Activated CD4-positive, alpha-beta T cell treated with anti-CD3 and anti-CD28 coated beads, Interleukin-2, amount 10 ng/mL, durations not matched to agents 24 days and 14 days (primary cell): ENCODE data around the gene VAV1. TPM values are rescaled to one million over a fixed set of nuclear protein-coding genes. Genes with fewer than 3 reads are reported as not detected.
"Not testable (repeated sequence)": the region's sequence is repeated elsewhere in the genome, so short reads cannot be mapped to it uniquely, and the experiment has no call there.

ENCODE experiments used
- DNase-seq: peaks from one replicate; pipeline ENCODE4 v3.0.0; 2022
- H3K27ac Mint-ChIP-seq: one replicate; pipeline ENCODE4 v1.8.0; 2022; ENCODE audit warnings: mild to moderate bottlenecking, mixed read lengths
- H3K27me3 Mint-ChIP-seq: one replicate; pipeline ENCODE4 v1.8.0; 2022; ENCODE audit warnings: mixed read lengths
- H3K36me3 Mint-ChIP-seq: one replicate; pipeline ENCODE4 v1.8.0; 2022; ENCODE audit warnings: low read depth, mild to moderate bottlenecking, mixed read lengths
- H3K4me1 Mint-ChIP-seq: one replicate; pipeline ENCODE4 v1.8.0; 2021; ENCODE audit warnings: mixed read lengths
- H3K4me3 Mint-ChIP-seq: one replicate; pipeline ENCODE4 v1.8.0; 2022; ENCODE audit warnings: mild to moderate bottlenecking, moderate library complexity, mixed read lengths
- H3K9me3 Mint-ChIP-seq: one replicate; pipeline ENCODE4 v1.8.0; 2021; ENCODE audit warnings: mixed read lengths
- intact Hi-C: fragments of 100-400 bp; cut with micrococcal nuclease; formaldehyde crosslinking; loops from one replicate; pipeline ENCODE4 v1.15.1; 2023
- total RNA-seq: library from RNA; stranded (reverse); gene quantifications from 2 replicates; pipeline ENCODE4 v1.2.3, GENCODE V29; 2022

VAV1 gene
- total RNA-seq, 1 donor from 2014 or later: 78.9 TPM

GRCh38 chr19:6762253-6762797 lies 10.2 kb upstream of the VAV1 start:
- intact Hi-C loops, H3K27me3 Mint-ChIP-seq, DNase-seq, H3K27ac Mint-ChIP-seq, H3K4me3 Mint-ChIP-seq, H3K9me3 Mint-ChIP-seq: not testable (repeated sequence)
- H3K4me1 Mint-ChIP-seq: peaks cover 21% of the 10 kb centered on the region
- peaks cover 29% of the 10 kb centered on the region for H3K36me3 Mint-ChIP-seq

GRCh38 chr19:6765738-6766356 lies 6.7 kb upstream of the VAV1 start:
- intact Hi-C loops: loop anchor here (2.0 kb wide), 1 partner anchor 13 kb away; no protein-coding TSS in a partner anchor
- Mint-ChIP-seq H3K9me3 (no peaks in the 10 kb centered on the region), H3K36me3 (peaks cover 13% of the 10 kb centered on the region), H3K27ac (peak overlapping the region; percentile 92), H3K4me1 (peaks cover 35% of the 10 kb centered on the region), H3K4me3 (peak overlapping the region; percentile 88), H3K27me3 (no peaks in the 10 kb centered on the region)
- peak; percentile 66 for DNase-seq

GRCh38 chr19:6766357-6767080 lies 6.0 kb upstream of the VAV1 start:
- peaks cover 7% of the 10 kb centered on the region for H3K36me3 Mint-ChIP-seq
- peaks cover 36% of the 10 kb centered on the region for H3K4me1 Mint-ChIP-seq
- peak overlapping the region; percentile 92 for H3K27ac Mint-ChIP-seq
- H3K9me3 Mint-ChIP-seq: no peaks in the 10 kb centered on the region
- peak; percentile 70 for DNase-seq
- intact Hi-C loops: loop anchor here (1.0 to 2.0 kb wide), 3 partner anchors 14 to 36 kb away; no protein-coding TSS in a partner anchor
- H3K27me3 Mint-ChIP-seq: no peaks in the 10 kb centered on the region
- H3K4me3 Mint-ChIP-seq: peak overlapping the region; percentile 88

GRCh38 chr19:6767081-6767356 lies 5.5 kb upstream of the VAV1 start:
- Mint-ChIP-seq H3K4me1 (peaks cover 41% of the 10 kb centered on the region), H3K36me3 (peaks cover 5% of the 10 kb centered on the region), H3K4me3 (peak overlapping the region; percentile 88), H3K9me3 (no peaks in the 10 kb centered on the region), H3K27me3 (no peaks in the 10 kb centered on the region), H3K27ac (peak overlapping the region; percentile 92)
- no peak for DNase-seq
- intact Hi-C loops: loop anchor here (1.0 to 2.0 kb wide), 3 partner anchors 14 to 35 kb away; no protein-coding TSS in a partner anchor

GRCh38 chr19:6767357-6768235 lies 4.9 kb upstream of the VAV1 start, which contains the start of gene SH2D3A:
Gene SH2D3A (minus strand): TSS chr19:6767435. CDS start chr19:6763748, 3,687 bp downstream.
- DNase-seq: peak; percentile 98
- no peaks in the 10 kb centered on the region for H3K27me3 Mint-ChIP-seq
- peak within 1 kb of the TSS; percentile 88 for H3K4me3 Mint-ChIP-seq
- peaks cover 46% of the 10 kb centered on the region for H3K4me1 Mint-ChIP-seq
- H3K9me3 Mint-ChIP-seq: no peaks in the 10 kb centered on the region
- H3K36me3 Mint-ChIP-seq: peaks cover 3% of the 10 kb centered on the region
- intact Hi-C loops: loop anchor here (1.0 to 2.0 kb wide), 3 partner anchors 15 to 35 kb away; no protein-coding TSS in a partner anchor
- H3K27ac Mint-ChIP-seq: peak within 1 kb of the TSS; percentile 92

GRCh38 chr19:6768236-6768785 lies 4.2 kb upstream of the VAV1 start:
- H3K27ac Mint-ChIP-seq: peak overlapping the region; percentile 92
- H3K4me1 Mint-ChIP-seq: peaks cover 46% of the 10 kb centered on the region
- peak overlapping the region; percentile 88 for H3K4me3 Mint-ChIP-seq
- no peaks in the 10 kb centered on the region for H3K27me3 Mint-ChIP-seq
- peak; percentile 76 for DNase-seq
- H3K36me3 Mint-ChIP-seq: peaks cover 2% of the 10 kb centered on the region
- intact Hi-C loops: no loop called here
- no peaks in the 10 kb centered on the region for H3K9me3 Mint-ChIP-seq

GRCh38 chr19:6769006-6769619 lies 3.4 kb upstream of the VAV1 start:
- peak; percentile 66 for DNase-seq
- peak overlapping the region; percentile 66 for H3K27ac Mint-ChIP-seq
- peaks cover 52% of the 10 kb centered on the region for H3K4me1 Mint-ChIP-seq
- H3K9me3 Mint-ChIP-seq: peaks cover 3% of the 10 kb centered on the region
- no peaks in the 10 kb centered on the region for H3K27me3 Mint-ChIP-seq
- no peak overlapping the region for H3K4me3 Mint-ChIP-seq
- H3K36me3 Mint-ChIP-seq: peaks cover 8% of the 10 kb centered on the region
- intact Hi-C loops: no loop called here

- H3K27me3 Mint-ChIP-seq, DNase-seq: not testable (repeated sequence)
- peaks cover 16% of the 10 kb centered on the region for H3K9me3 Mint-ChIP-seq
- H3K4me3 Mint-ChIP-seq: peak overlapping the region; percentile 99
- peak overlapping the region; percentile 95 for H3K27ac Mint-ChIP-seq
- peaks cover 25% of the 10 kb centered on the region for H3K36me3 Mint-ChIP-seq
- intact Hi-C loops: loop anchor here (1.0 to 2.0 kb wide), 4 partner anchors 33 to 254 kb away; no protein-coding TSS in a partner anchor
- H3K4me1 Mint-ChIP-seq: peaks cover 52% of the 10 kb centered on the region
Measured at GRCh38 chr19:6771648-6772027, 870 bp upstream of the VAV1 start.

GRCh38 chr19:6772866-6773322 lies 386 bp downstream of the VAV1 start:
- Mint-ChIP-seq H3K27ac (peak overlapping the region; percentile 95), H3K9me3 (peaks cover 22% of the 10 kb centered on the region), H3K27me3 (no peaks in the 10 kb centered on the region), H3K4me1 (peaks cover 52% of the 10 kb centered on the region), H3K4me3 (peak overlapping the region; percentile 99), H3K36me3 (peaks cover 35% of the 10 kb centered on the region)
- intact Hi-C loops: loop anchor here (1.0 to 2.0 kb wide), 5 partner anchors 28 to 256 kb away; no protein-coding TSS in a partner anchor
- no peak for DNase-seq

- intact Hi-C loops: loop anchor here (1.0 to 2.0 kb wide), 2 partner anchors 28 to 41 kb away; no protein-coding TSS in a partner anchor
- peak overlapping the region; percentile 95 for H3K27ac Mint-ChIP-seq
- peak overlapping the region; percentile 99 for H3K4me3 Mint-ChIP-seq
- peaks cover 22% of the 10 kb centered on the region for H3K9me3 Mint-ChIP-seq
- no peaks in the 10 kb centered on the region for H3K27me3 Mint-ChIP-seq
- H3K4me1 Mint-ChIP-seq: peaks cover 52% of the 10 kb centered on the region
- DNase-seq: peak; percentile 86
- H3K36me3 Mint-ChIP-seq: peaks cover 41% of the 10 kb centered on the region
Measured at GRCh38 chr19:6773323-6773931, 919 bp downstream of the VAV1 start.

GRCh38 chr19:6774821-6775707 lies 2.6 kb downstream of the VAV1 start:
- DNase-seq: no peak
- H3K9me3 Mint-ChIP-seq: peaks cover 22% of the 10 kb centered on the region
- H3K36me3 Mint-ChIP-seq: peaks cover 42% of the 10 kb centered on the region
- intact Hi-C loops: no loop called here
- H3K27me3 Mint-ChIP-seq: no peaks in the 10 kb centered on the region
- peak overlapping the region; percentile 70 for H3K4me3 Mint-ChIP-seq
- H3K27ac Mint-ChIP-seq: peak overlapping the region; percentile 63
- peaks cover 54% of the 10 kb centered on the region for H3K4me1 Mint-ChIP-seq
